ENCODE measurements around the gene OXLD1.
A peak's percentile ranks its signal among the peaks of the same experiment; 100 is the strongest.

The OXLD1 gene

DNA sequence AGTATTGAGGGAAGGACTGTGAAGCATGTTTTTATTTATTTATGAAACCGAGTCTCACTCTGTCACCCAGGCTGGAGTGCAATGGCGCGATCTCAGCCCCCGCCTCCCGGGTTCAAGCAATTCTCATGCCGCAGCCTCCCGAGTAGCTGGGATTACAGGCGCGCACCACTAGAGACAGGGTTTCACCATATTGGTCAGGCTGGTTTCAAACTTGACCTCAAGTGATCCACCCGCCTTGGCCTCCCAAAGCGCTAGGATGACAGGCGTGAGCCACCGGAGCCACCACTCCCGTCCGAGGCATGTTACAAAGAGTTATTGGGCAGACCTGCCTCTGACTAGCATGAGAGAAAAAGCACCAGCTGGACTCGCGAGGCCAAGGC is 39.8 kb upstream of the OXLD1 start:
- no peak for ATAC-seq
- no peak for DNase-seq (ENCODE audit: low spot score in 2 of 2)
- Mint-ChIP-seq H3K9me3 (no peaks in the 10 kb centered on the region), H3K27ac (no peak overlapping the region), H3K36me3 (peaks cover 78% of the 10 kb centered on the region), H3K4me1 (peaks cover 52% of the 10 kb centered on the region), H3K4me3 (no peak overlapping the region)

DNA sequence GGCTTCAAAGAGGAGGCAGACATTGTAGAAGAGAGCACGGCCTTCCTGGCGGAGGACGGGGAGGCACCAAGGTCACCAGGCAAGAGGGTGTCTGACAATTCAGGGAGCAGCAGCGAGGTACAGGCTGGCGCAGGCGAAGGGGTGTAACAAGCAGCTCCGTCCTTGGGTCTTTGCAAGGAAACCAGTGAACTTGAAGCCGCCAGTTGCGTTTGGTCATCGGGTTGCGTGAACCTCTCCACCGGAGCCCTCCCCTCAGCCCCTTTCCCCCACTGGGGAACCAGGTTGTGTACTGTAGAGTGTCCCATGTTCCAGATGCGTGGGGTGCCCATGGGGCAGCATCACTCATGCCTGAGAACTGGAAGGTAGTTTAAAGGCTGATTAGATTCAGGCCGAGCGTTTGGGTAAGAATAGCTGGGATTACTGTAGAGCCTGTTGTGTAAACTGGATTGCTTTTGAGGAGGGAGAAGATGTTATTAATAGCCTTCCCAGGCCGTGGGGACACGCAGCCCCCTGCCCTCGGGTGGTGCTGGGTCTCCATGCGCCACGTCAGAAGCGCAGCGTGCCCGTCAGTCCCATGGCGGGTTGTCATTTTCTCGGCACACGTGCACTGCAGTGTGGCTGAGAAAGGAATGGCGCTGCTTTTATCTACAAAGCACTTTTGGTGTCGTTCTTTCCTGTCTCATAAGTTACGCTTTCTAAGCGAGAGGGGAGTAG is 39.3 kb upstream of the OXLD1 start:
- DNase-seq (ENCODE audit: low spot score in 2 of 2) (no peak), ATAC-seq (no peak)
- H3K36me3 Mint-ChIP-seq, result peaks cover 78% of the 10 kb centered on the region
- peak overlapping the region; percentile 23 for H3K27ac Mint-ChIP-seq
- H3K4me3 Mint-ChIP-seq, result no peak overlapping the region
- peaks cover 53% of the 10 kb centered on the region for H3K4me1 Mint-ChIP-seq
- H3K9me3 Mint-ChIP-seq, result no peaks in the 10 kb centered on the region

GRCh38 chr17:81703747-81704654 is 37.6 kb upstream of the OXLD1 start:
- DNase-seq (ENCODE audit: low spot score in 2 of 2) (no peak), ATAC-seq (no peak)
- Mint-ChIP-seq H3K4me3 (peak overlapping the region; percentile 94), H3K9me3 (no peaks in the 10 kb centered on the region), H3K36me3 (peaks cover 89% of the 10 kb centered on the region), H3K27ac (peak overlapping the region; percentile 99), H3K4me1 (peaks cover 48% of the 10 kb centered on the region)

GRCh38 chr17:81702934-81703746 is 36.7 kb upstream of the OXLD1 start, which contains the start of gene MRPL12:
Gene MRPL12 (plus strand): TSS chr17:81703367. CDS start chr17:81703502, 135 bp downstream.
- peak; percentile 91 for ATAC-seq
- Mint-ChIP-seq H3K36me3 (peaks cover 97% of the 10 kb centered on the region), H3K4me1 (peaks cover 48% of the 10 kb centered on the region), H3K4me3 (peak within 1 kb of the TSS; percentile 94), H3K9me3 (no peaks in the 10 kb centered on the region), H3K27ac (peak within 1 kb of the TSS; percentile 99)
- peak; percentile 84 to 95 for DNase-seq (ENCODE audit: low spot score in 2 of 2)

DNA sequence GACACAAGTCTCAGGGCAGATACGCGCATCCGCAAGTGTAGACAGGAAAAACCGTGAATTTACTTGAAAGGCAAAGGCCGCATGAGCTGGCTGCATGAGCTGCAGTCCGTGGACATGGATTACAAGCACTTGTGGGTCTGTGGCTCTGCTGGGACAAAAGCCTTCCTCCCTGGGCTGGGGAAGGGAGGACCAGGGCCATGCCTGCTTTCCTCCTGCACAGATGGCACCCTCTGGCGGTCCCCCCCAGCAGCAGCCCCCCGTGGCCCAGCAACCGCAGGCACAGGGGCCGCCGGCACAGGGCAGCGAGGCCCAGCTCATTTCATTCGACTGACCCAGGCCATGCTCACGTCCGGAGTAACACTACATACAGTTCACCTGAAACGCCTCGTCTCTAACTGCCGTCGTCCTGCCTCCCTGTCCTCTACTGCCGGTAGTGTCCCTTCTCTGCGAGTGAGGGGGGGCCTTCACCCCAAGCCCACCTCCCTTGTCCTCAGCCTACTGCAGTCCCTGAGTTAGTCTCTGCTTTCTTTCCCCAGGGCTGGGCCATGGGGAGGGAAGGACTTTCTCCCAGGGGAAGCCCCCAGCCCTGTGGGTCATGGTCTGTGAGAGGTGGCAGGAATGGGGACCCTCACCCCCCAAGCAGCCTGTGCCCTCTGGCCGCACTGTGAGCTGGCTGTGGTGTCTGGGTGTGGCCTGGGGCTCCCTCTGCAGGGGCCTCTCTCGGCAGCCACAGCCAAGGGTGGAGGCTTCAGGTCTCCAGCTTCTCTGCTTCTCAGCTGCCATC is 35.1 kb upstream of the OXLD1 start:
- DNase-seq (ENCODE audit: low spot score in 2 of 2) (no peak), ATAC-seq (peak; percentile 24)
- Mint-ChIP-seq H3K36me3 (peaks cover 99% of the 10 kb centered on the region), H3K4me3 (peak overlapping the region; percentile 94), H3K27ac (peak overlapping the region; percentile 99), H3K9me3 (no peaks in the 10 kb centered on the region), H3K4me1 (peaks cover 51% of the 10 kb centered on the region)

DNA sequence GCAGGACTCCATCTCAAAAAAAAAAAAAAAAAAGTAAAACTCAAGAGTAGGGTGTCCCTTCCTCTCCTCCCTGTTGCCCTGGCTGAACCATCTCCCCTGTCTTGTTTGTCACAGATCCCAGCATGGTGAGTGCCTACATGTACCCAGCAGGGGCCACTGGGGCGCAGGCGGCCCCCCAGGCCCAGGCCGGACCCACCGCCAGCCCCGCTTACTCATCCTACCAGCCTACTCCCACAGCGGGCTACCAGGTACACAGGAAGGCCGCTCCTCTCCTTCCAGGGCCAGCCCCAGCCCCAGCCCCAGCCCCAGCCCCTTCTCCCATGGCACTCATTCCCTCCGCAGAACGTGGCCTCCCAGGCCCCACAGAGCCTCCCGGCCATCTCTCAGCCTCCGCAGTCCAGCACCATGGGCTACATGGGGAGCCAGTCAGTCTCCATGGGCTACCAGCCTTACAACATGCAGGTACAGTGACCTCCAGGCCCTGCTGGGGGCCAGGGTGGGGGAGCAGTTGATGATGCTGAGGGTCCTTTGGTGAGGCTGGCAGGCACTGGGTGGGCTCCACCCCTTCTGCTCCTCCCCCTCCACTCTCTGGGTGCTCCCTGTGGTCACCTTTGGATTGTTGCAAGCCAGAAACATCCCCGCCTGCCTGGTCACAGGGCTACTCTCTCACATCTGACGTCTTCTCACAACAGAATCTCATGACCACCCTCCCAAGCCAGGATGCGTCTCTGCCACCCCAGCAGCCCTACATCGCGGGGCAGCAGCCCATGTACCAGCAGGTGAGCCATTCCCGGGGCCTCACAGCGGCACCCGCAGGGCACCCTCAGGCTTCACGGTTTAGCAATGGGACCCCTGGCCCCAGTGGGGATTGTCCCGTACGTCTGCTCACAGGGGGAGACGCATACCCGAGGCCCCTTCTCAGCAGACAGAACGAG is 34.2 kb upstream of the OXLD1 start:
- DNase-seq (ENCODE audit: low spot score in 2 of 2), result no peak
- peaks cover 43% of the 10 kb centered on the region for H3K4me1 Mint-ChIP-seq
- H3K36me3 Mint-ChIP-seq, result peaks cover 99% of the 10 kb centered on the region
- peak overlapping the region; percentile 94 for H3K4me3 Mint-ChIP-seq
- H3K27ac Mint-ChIP-seq, result peak overlapping the region; percentile 73
- no peak for ATAC-seq
- H3K9me3 Mint-ChIP-seq, result no peaks in the 10 kb centered on the region

GRCh38 chr17:81697261-81698044 is 31.0 kb upstream of the OXLD1 start:
- peaks cover 100% of the 10 kb centered on the region for H3K36me3 Mint-ChIP-seq
- ATAC-seq (no peak), DNase-seq (ENCODE audit: low spot score in 2 of 2) (no peak)
- peaks cover 26% of the 10 kb centered on the region for H3K4me1 Mint-ChIP-seq
- H3K4me3 Mint-ChIP-seq, result no peak overlapping the region
- H3K27ac Mint-ChIP-seq, result no peak overlapping the region
- H3K9me3 Mint-ChIP-seq, result no peaks in the 10 kb centered on the region

GRCh38 chr17:81696218-81696941 is 30.0 kb upstream of the OXLD1 start:
- peaks cover 100% of the 10 kb centered on the region for H3K36me3 Mint-ChIP-seq

DNA sequence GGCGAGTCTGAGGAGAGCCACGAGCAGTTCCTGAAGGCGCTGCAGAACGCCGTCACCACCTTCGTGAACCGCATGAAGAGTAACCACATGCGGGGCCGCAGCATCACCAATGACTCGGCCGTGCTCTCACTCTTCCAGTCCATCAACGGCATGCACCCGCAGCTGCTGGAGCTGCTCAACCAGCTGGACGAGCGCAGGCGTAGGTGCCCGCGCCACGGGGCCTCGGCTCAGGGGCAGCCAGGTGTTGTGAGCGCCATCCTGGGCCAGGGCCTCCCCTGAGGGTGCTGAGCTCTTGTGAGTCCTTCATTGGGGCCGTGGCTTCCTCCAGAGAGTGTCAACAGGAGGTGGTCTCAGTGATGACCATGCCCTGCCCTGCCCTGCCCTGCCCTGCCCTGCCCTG is 29.4 kb upstream of the OXLD1 start:
- Mint-ChIP-seq H3K4me1 (peaks cover 10% of the 10 kb centered on the region), H3K9me3 (no peaks in the 10 kb centered on the region), H3K27ac (no peak overlapping the region), H3K4me3 (no peak overlapping the region), H3K36me3 (peaks cover 100% of the 10 kb centered on the region)
- ATAC-seq (no peak), DNase-seq (ENCODE audit: low spot score in 2 of 2) (no peak)

More at GRCh38 chr17:81696218-81696941, 30.0 kb upstream of the OXLD1 start:
- H3K4me3 Mint-ChIP-seq, result no peak overlapping the region
- H3K27ac Mint-ChIP-seq, result no peak overlapping the region
- no peak for DNase-seq (ENCODE audit: low spot score in 2 of 2)
- no peak for ATAC-seq
- H3K9me3 Mint-ChIP-seq, result no peaks in the 10 kb centered on the region
- H3K4me1 Mint-ChIP-seq, result peaks cover 15% of the 10 kb centered on the region

GRCh38 chr17:81695211-81695610 is 28.8 kb upstream of the OXLD1 start:
- Mint-ChIP-seq H3K9me3 (no peaks in the 10 kb centered on the region), H3K27ac (no peak overlapping the region), H3K4me1 (peaks cover 6% of the 10 kb centered on the region), H3K36me3 (peaks cover 99% of the 10 kb centered on the region), H3K4me3 (no peak overlapping the region)
- no peak for ATAC-seq
- no peak for DNase-seq (ENCODE audit: low spot score in 2 of 2)

DNA sequence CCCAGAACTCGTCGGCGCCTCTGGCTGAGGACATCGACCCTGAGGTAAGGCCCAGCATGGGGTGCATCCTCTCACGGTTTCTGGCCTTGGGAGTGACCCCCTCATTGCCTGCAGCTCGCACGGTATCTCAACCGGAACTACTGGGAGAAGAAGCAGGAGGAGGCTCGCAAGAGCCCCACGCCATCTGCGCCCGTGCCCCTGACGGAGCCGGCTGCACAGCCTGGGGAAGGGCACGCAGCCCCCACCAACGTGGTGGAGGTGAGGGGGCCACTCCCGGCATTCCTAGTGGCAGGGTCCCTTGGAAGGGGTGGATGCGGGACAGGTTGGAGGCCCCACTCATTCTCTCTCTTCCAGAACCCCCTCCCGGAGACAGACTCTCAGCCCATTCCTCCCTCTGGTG is 28.4 kb upstream of the OXLD1 start:
- H3K27ac Mint-ChIP-seq, result no peak overlapping the region
- H3K9me3 Mint-ChIP-seq, result no peaks in the 10 kb centered on the region
- H3K36me3 Mint-ChIP-seq, result peaks cover 99% of the 10 kb centered on the region

GRCh38 chr17:81693509-81694210 is 27.3 kb upstream of the OXLD1 start:
- H3K4me1 Mint-ChIP-seq, result peaks cover 22% of the 10 kb centered on the region
- H3K9me3 Mint-ChIP-seq, result no peaks in the 10 kb centered on the region
- no peak for ATAC-seq
- H3K36me3 Mint-ChIP-seq, result peaks cover 99% of the 10 kb centered on the region
- no peak overlapping the region for H3K4me3 Mint-ChIP-seq
- no peak overlapping the region for H3K27ac Mint-ChIP-seq
- DNase-seq (ENCODE audit: low spot score in 2 of 2), result no peak

More for the DNA sequence above, 28.4 kb upstream of the OXLD1 start:
- DNase-seq (ENCODE audit: low spot score in 2 of 2), result no peak
- peaks cover 11% of the 10 kb centered on the region for H3K4me1 Mint-ChIP-seq
- H3K4me3 Mint-ChIP-seq, result no peak overlapping the region
- ATAC-seq, result no peak
